WI38 (cell line): ENCODE results near the gene KRTAP9-3.
"Not testable (repeated sequence)": the region's sequence is repeated elsewhere in the genome, so short reads cannot be mapped to it uniquely, and the experiment has no call there.

Experiments
- H3K4me3 ChIP-seq: 2 replicates; pipeline ENCODE4 v1.5.1; 2011; ENCODE audit warnings: low read depth, mild to moderate bottlenecking, control low read depth, low read length
- TF ChIP-seq, protein P1 (sequence below): IDR thresholded peaks from 2 replicates; pipeline ENCODE4 v1.5.1; 2012; ENCODE audit warnings: low read depth, mild to moderate bottlenecking, control low read depth, low read length

The KRTAP9-3 gene, protein sequence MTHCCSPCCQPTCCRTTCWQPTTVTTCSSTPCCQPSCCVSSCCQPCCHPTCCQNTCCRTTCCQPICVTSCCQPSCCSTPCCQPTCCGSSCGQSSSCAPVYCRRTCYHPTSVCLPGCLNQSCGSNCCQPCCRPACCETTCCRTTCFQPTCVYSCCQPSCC

DNA sequence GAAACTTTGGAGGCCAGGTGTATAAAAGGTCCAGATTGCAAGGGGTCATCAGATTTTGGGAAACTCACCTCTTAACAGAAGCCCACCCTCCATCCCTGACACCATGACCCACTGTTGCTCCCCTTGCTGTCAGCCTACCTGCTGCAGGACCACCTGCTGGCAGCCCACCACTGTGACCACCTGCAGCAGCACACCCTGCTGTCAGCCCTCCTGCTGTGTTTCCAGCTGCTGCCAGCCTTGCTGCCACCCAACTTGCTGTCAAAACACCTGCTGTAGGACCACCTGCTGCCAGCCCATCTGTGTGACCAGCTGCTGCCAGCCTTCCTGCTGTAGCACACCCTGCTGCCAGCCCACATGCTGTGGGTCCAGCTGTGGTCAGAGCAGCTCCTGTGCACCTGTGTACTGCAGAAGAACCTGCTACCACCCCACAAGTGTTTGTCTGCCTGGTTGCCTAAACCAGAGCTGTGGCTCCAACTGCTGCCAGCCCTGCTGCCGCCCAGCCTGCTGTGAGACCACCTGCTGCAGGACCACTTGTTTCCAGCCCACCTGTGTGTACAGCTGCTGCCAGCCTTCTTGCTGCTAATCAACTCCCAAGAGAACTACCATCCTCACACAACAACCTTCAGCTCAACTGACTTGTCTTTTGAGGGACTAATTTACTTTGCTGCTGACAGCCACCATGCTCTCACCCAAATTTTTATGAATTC, at the start of gene KRTAP9-3:
TSS of gene KRTAP9-3 (plus strand) at position 51 of the 707 bp plus-strand sequence. CDS start at position 104, 53 bp downstream.
- not testable (repeated sequence) for H3K4me3 ChIP-seq

DNA sequence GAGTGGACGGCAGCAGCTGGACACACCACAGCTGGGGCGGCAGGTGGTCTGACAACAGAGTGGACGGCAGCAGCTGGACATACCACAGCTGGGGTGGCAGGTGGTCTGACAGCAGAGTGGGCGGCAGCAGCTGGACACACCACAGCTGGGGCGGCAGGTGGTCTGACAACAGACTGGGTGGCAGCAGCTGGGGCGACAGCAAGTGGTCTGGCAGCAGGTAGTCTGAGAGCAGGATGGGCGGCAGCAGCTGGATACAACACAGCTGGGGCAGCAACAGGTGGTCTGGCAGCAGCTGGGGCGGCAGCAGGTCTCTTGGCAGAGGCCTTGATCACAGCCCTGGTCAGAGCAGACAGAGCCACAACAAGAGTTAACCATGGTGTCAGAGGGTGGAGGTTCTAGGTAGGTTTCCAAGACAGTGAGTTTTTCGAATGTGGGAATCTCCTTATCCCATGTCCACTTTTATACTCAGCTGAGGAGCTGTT, 47.7 kb upstream of the KRTAP9-3 start, which contains the start of gene KRTAP4-1:
TSS of gene KRTAP4-1 (minus strand) at position 432 of the 482 bp plus-strand sequence. CDS start at position 375, 57 bp downstream.
- TF ChIP-seq, protein P1, sequence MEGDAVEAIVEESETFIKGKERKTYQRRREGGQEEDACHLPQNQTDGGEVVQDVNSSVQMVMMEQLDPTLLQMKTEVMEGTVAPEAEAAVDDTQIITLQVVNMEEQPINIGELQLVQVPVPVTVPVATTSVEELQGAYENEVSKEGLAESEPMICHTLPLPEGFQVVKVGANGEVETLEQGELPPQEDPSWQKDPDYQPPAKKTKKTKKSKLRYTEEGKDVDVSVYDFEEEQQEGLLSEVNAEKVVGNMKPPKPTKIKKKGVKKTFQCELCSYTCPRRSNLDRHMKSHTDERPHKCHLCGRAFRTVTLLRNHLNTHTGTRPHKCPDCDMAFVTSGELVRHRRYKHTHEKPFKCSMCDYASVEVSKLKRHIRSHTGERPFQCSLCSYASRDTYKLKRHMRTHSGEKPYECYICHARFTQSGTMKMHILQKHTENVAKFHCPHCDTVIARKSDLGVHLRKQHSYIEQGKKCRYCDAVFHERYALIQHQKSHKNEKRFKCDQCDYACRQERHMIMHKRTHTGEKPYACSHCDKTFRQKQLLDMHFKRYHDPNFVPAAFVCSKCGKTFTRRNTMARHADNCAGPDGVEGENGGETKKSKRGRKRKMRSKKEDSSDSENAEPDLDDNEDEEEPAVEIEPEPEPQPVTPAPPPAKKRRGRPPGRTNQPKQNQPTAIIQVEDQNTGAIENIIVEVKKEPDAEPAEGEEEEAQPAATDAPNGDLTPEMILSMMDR, result no peak

GRCh38 chr17:41185001-41185400, 47.2 kb upstream of the KRTAP9-3 start:
- no peak overlapping the region for H3K4me3 ChIP-seq
- TF ChIP-seq, protein P1, result no peak

More for the DNA sequence above, 47.7 kb upstream of the KRTAP9-3 start, which contains the start of gene KRTAP4-1:
- H3K4me3 ChIP-seq, result no peak within 1 kb of the TSS

DNA sequence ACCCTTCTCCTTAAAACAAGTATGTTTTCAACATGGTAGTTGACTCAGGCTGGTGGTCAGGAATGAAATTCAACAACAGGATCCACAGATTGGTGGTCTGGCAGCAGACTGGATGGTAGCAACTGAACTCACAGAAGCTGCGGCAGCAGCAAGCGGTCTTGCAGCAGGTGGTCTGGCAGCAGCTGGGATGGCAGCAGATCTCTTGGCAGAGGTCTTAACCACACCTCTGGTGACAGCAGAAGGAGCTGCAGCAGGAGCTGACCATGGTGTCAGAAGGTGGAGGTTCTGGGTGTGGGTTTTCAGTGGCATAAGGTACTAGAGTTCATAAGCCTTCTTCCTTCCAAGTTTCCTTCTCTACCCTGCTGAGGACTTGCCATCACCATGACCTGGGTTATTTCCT, 45.4 kb upstream of the KRTAP9-3 start:
- H3K4me3 ChIP-seq, result no peak overlapping the region
- TF ChIP-seq, protein P1, result no peak

GRCh38 chr17:41189837-41190318, 42.4 kb upstream of the KRTAP9-3 start, which contains the start of gene KRTAP9-1:
KRTAP9-1 (plus strand) TSS chr17:41189887; CDS start chr17:41189887, 0 bp downstream.
- not testable (repeated sequence) for H3K4me3 ChIP-seq

DNA sequence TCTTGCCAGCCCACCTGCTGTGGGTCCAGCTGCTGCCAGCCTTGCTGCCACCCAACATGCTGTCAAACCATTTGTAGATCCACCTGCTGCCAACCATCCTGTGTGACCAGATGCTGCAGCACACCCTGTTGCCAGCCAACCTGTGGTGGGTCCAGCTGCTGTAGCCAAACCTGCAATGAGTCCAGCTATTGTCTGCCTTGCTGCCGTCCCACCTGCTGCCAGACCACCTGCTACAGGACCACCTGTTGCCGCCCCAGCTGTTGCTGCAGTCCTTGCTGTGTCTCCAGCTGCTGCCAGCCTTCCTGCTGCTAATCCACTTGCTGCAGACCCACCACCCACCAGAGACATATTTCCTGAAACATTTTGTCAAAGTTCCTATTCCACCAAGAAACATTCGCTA, 41.9 kb upstream of the KRTAP9-3 start:
- TF ChIP-seq, protein P1, result no peak
- H3K4me3 ChIP-seq, result no peak overlapping the region

GRCh38 chr17:41196068-41196467, 36.2 kb upstream of the KRTAP9-3 start:
- no peak overlapping the region for H3K4me3 ChIP-seq

More at GRCh38 chr17:41196068-41196467, 36.2 kb upstream of the KRTAP9-3 start:
- TF ChIP-seq, protein P1, result no peak
